Measurements from ENCODE around the gene EXOSC2. TPM values are rescaled to one million over a fixed set of nuclear protein-coding genes. Genes with fewer than 3 reads are reported as not detected.

The EXOSC2 gene
- total RNA-seq: 10 to 100 TPM; 18.5 to 59.3 (median 28.7) TPM

- in situ Hi-C loops (cut with MboI; ENCODE audit: low pct_unique_long_range_greater_than_20kb in 2 of 9, low sequenced_read_pairs in 9 of 9, unreplicated experiment in 9 of 9): loop anchor here in 5 of 9 experiments (25.0 kb wide), 2 partner anchors 206 to 231 kb away; no protein-coding TSS in a partner anchor
- ATAC-seq (replicated peaks in 6 of 8): peak; percentile 76 to 97 (median 96)
- peaks cover 13 to 16% of the 10 kb centered on the region in 2 donors for H3K4me1 ChIP-seq (replicated peaks in 1 of 2)
- peak within 1 kb of the TSS; percentile 59 to 89 (median 76) for H3K4me3 ChIP-seq
- peak within 1 kb of the TSS; percentile 46 to 54 for H3K27ac ChIP-seq
- WGBS, 10 experiments: 0 to 4% (median 0%) methylated on average over 1 to 27 of the region's 40 CpGs; no CpG with 5 or more reads in 1 of the 10 experiments
These were observed at the start of gene EXOSC2 for GRCh38 chr9:130693426-130694191. Gene EXOSC2, plus strand, starts transcription at chr9:130693780. Its CDS starts 12 bp downstream, at chr9:130693792.

GRCh38 chr9:130651221-130651620, 42.4 kb upstream of the EXOSC2 start:
- Histone ChIP-seq H3K4me3 (no peak overlapping the region), H3K4me1 (replicated peaks in 1 of 2) (no peaks in the 10 kb centered on the region), H3K27ac (no peak overlapping the region)
- in situ Hi-C loops (cut with MboI; ENCODE audit: low pct_unique_long_range_greater_than_20kb in 2 of 9, low sequenced_read_pairs in 9 of 9, unreplicated experiment in 9 of 9): no loop called here
- ATAC-seq (replicated peaks in 6 of 8): no peak
- 46 to 100% (median 80%) methylated on average over 1 to 7 of the region's 15 CpGs; no CpG with 5 or more reads in 2 of the 10 experiments for WGBS, 10 experiments

DNA sequence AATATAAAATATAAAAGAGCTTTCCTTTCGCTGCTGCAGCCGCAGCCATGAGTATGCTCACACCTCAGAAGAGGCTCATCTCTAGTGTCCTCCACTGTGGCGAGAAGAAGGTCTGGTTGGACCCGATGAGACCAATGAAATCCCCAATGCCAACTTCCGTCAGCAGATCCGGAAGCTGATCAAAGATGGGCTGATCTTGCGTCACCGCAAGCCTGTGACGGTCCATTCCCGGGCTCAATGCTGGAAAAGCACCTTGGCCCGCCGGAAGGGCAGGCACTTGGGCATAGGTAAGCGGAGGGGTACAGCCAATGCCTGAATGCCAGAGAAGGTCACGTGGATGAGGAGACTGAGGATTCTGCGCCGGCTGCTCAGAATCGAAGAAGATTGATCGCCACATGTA, 41.8 kb upstream of the EXOSC2 start:
- Histone ChIP-seq H3K27ac (no peak overlapping the region), H3K4me3 (no peak overlapping the region), H3K4me1 (replicated peaks in 1 of 2) (no peaks in the 10 kb centered on the region)
- ATAC-seq (replicated peaks in 6 of 8): no peak
- WGBS, 10 experiments: 60 to 100% (median 91%) methylated on average over 1 to 11 of the region's 18 CpGs; no CpG with 5 or more reads in 2 of the 10 experiments
- in situ Hi-C loops (cut with MboI; ENCODE audit: low pct_unique_long_range_greater_than_20kb in 2 of 9, low sequenced_read_pairs in 9 of 9, unreplicated experiment in 9 of 9): no loop called here

DNA sequence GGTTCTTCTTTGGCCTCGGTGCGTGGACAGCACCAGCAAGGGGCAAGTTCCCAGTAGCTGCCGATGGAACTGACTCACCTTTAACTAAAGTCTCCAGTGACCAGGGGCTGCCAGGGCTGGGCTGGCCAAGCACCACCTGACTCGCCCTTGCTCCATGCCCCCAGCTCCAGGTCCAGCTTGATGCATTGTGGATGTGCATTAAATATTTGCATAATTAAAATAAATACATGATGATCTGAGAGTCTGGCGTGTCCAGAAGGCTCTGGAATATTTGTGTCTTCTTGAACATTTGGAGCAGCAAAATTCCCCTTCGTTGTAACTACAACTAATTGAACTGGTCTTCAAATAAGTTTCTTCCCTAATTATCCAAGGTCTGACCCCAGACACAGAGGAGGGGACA, 38.7 kb upstream of the EXOSC2 start:
- Histone ChIP-seq H3K4me1 (replicated peaks in 1 of 2) (peaks cover 0 to 3% of the 10 kb centered on the region in 2 donors), H3K4me3 (no peak overlapping the region), H3K27ac (no peak overlapping the region)
- in situ Hi-C loops (cut with MboI; ENCODE audit: low pct_unique_long_range_greater_than_20kb in 2 of 9, low sequenced_read_pairs in 9 of 9, unreplicated experiment in 9 of 9): no loop called here
- 49 to 72% (median 68%) methylated on average over 3 to 5 of the region's 6 CpGs; no CpG with 5 or more reads in 4 of the 10 experiments for WGBS, 10 experiments
- ATAC-seq (replicated peaks in 6 of 8): peak in 1 of 8 experiments; percentile 78

DNA sequence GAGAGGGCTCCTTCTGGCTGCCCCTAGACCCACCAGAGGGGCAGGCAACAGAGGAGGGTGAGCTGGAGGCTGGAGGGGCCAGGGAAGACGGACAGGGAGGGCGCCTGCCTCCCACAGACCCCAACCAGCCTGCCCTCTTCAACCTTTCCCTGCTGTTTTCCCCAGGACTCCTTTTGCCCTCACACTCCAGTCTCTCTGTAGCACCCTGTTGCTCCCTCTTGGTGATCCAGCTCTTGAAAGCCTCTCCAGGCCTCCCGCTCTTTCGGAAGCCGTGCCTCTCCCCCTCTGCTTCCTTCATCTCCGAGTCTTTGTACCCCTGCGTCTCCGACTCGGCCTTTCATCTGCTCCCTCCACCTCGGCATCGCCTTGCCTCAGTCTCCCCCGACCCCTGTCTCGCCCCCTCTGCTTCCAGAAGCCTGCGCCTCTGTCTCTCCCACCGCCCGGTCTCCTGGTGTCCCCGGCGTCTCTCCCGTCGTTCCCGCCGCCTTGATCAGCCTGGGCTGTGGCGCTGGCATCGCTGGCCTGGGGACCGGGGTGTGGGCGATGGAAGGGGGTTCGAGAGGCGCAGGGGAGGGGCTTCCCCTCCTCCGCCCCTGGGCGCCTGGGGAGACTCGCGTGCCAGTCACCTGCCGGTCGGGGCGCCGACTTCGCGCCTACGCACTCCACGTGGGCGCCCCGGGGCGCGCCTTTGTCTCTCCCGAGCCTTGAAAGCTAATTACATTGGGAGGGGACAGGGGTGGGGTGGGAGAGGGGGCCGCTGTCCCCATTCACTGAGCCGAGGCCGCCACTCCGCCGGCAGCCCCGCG, 34.5 kb upstream of the EXOSC2 start:
- H3K27ac ChIP-seq: no peak overlapping the region
- H3K4me1 ChIP-seq (replicated peaks in 1 of 2): peaks cover 0 to 21% of the 10 kb centered on the region in 2 donors
- H3K4me3 ChIP-seq: no peak overlapping the region
- ATAC-seq (replicated peaks in 6 of 8): no peak
- in situ Hi-C loops (cut with MboI; ENCODE audit: low pct_unique_long_range_greater_than_20kb in 2 of 9, low sequenced_read_pairs in 9 of 9, unreplicated experiment in 9 of 9): no loop called here
- 16% methylated on average over 7 of the region's 52 CpGs; no CpG with 5 or more reads in 9 of the 10 experiments for WGBS, 10 experiments

GRCh38 chr9:130659699-130660248, 33.8 kb upstream of the EXOSC2 start:
- H3K4me3 ChIP-seq: no peak overlapping the region
- H3K27ac ChIP-seq: no peak overlapping the region
- in situ Hi-C loops (cut with MboI; ENCODE audit: low pct_unique_long_range_greater_than_20kb in 2 of 9, low sequenced_read_pairs in 9 of 9, unreplicated experiment in 9 of 9): no loop called here
- peaks cover 0 to 21% of the 10 kb centered on the region in 2 donors for H3K4me1 ChIP-seq (replicated peaks in 1 of 2)
- no CpG with 5 or more reads among the region's 58 CpGs for WGBS, 10 experiments
- no peak for ATAC-seq (replicated peaks in 6 of 8)

- Histone ChIP-seq H3K4me3 (no peak overlapping the region), H3K4me1 (replicated peaks in 1 of 2) (peaks cover 2 to 24% of the 10 kb centered on the region in 2 donors), H3K27ac (no peak overlapping the region)
- in situ Hi-C loops (cut with MboI; ENCODE audit: low pct_unique_long_range_greater_than_20kb in 2 of 9, low sequenced_read_pairs in 9 of 9, unreplicated experiment in 9 of 9): no loop called here
- 0 to 4% (median 0%) methylated on average over 5 to 9 of the region's 33 CpGs; no CpG with 5 or more reads in 7 of the 10 experiments for WGBS, 10 experiments
- ATAC-seq (replicated peaks in 6 of 8): no peak
These were observed 33.3 kb upstream of the EXOSC2 start for GRCh38 chr9:130660326-130660682.

DNA sequence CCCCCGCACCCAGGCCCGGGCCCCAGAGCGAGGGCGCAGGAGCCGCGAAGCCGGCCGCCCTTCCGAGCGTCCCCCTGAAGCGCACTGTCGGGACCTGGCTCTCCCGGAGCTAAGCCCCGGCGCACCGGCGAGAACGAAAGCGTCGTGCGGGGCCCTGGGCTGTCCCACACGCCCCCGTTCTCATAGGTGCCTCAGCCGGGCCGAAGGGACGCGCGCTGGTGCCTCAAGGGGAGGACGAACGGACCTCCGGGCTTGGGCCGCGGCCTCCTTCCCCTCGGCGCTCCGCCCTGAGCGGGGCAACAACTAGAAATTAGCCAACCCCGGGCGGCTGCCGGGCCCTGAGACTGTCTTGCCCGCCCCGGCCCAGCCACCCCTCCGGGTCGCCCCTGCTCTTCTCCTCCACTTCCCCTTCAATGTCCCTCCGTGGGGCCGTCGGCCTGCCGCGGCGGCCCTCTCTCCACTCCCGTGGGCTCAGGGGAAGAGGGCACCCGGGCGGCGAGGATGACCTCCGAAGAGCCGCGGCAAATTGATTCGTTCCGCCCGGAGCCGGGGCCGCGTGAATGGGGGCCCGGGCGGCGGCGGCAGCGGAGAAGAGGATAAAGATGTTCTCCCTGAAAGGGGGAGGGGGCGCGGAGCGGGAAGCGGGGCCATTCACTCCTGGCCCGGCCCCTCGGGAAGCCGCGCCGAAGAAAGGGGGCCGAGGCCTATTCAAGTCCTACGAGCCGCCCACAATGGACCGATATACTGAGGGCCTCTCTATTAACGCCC, 32.7 kb upstream of the EXOSC2 start:
- WGBS, 10 experiments: 0% methylated on average over 5 of the region's 82 CpGs; no CpG with 5 or more reads in 9 of the 10 experiments
- Histone ChIP-seq H3K27ac (no peak overlapping the region), H3K4me1 (replicated peaks in 1 of 2) (peaks cover 7 to 30% of the 10 kb centered on the region in 2 donors), H3K4me3 (peak overlapping the region in 1 of 5 donors; percentile 4)
- in situ Hi-C loops (cut with MboI; ENCODE audit: low pct_unique_long_range_greater_than_20kb in 2 of 9, low sequenced_read_pairs in 9 of 9, unreplicated experiment in 9 of 9): no loop called here
- peak in 3 of 8 experiments; percentile 19 to 32 (median 25) for ATAC-seq (replicated peaks in 6 of 8)

GRCh38 chr9:130661451-130662098, 32.0 kb upstream of the EXOSC2 start:
- Histone ChIP-seq H3K4me3 (no peak overlapping the region), H3K4me1 (replicated peaks in 1 of 2) (peaks cover 8 to 37% of the 10 kb centered on the region in 2 donors), H3K27ac (no peak overlapping the region)
- ATAC-seq (replicated peaks in 6 of 8): no peak
- 4 to 10% (median 5%) methylated on average over 2 to 21 of the region's 47 CpGs; no CpG with 5 or more reads in 7 of the 10 experiments for WGBS, 10 experiments
- in situ Hi-C loops (cut with MboI; ENCODE audit: low pct_unique_long_range_greater_than_20kb in 2 of 9, low sequenced_read_pairs in 9 of 9, unreplicated experiment in 9 of 9): no loop called here

- WGBS, 10 experiments: 0 to 33% (median 10%) methylated on average over 1 to 23 of the region's 49 CpGs; no CpG with 5 or more reads in 1 of the 10 experiments
- Histone ChIP-seq H3K27ac (no peak overlapping the region), H3K4me1 (replicated peaks in 1 of 2) (peaks cover 8 to 38% of the 10 kb centered on the region in 2 donors), H3K4me3 (no peak overlapping the region)
- ATAC-seq (replicated peaks in 6 of 8): peak in 1 of 8 experiments; percentile 3
- in situ Hi-C loops (cut with MboI; ENCODE audit: low pct_unique_long_range_greater_than_20kb in 2 of 9, low sequenced_read_pairs in 9 of 9, unreplicated experiment in 9 of 9): no loop called here
These were observed 31.2 kb upstream of the EXOSC2 start for GRCh38 chr9:130662099-130662969.

DNA sequence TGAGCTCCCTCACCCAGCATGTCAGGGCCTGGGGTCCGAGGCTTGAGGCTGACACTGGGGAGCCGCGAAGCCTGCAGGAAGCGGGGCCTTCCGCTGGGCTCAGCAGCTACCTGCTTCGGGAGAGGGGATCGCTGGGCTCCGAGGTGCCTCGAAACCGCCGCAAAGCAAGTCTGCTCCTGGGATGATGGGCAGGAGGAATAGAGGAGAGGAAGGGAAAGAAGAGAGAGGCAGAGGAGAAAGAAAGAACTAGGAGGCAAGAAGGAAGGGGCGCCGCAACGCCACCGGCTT, 30.7 kb upstream of the EXOSC2 start:
- in situ Hi-C loops (cut with MboI; ENCODE audit: low pct_unique_long_range_greater_than_20kb in 2 of 9, low sequenced_read_pairs in 9 of 9, unreplicated experiment in 9 of 9): no loop called here
- WGBS, 10 experiments: 0 to 4% (median 0%) methylated on average over 2 to 9 of the region's 15 CpGs; no CpG with 5 or more reads in 5 of the 10 experiments
- no peak overlapping the region for H3K27ac ChIP-seq
- no peak overlapping the region for H3K4me3 ChIP-seq
- ATAC-seq (replicated peaks in 6 of 8): peak in 1 of 8 experiments; percentile 2
- peaks cover 8 to 38% of the 10 kb centered on the region in 2 donors for H3K4me1 ChIP-seq (replicated peaks in 1 of 2)

Measured in motor neuron (in vitro differentiated cells).